CD4-positive, alpha-beta T cell treated with Interleukin-4 for 4 hours (primary cell): ENCODE data around the gene TMCO1.
"Not testable (repeated sequence)": the region's sequence is repeated elsewhere in the genome, so short reads cannot be mapped to it uniquely, and the experiment has no call there.

Source experiments
- DNase-seq: peaks from one replicate; pipeline ENCODE4 v3.0.0-alpha.2; 2020

TMCO1 gene

DNA sequence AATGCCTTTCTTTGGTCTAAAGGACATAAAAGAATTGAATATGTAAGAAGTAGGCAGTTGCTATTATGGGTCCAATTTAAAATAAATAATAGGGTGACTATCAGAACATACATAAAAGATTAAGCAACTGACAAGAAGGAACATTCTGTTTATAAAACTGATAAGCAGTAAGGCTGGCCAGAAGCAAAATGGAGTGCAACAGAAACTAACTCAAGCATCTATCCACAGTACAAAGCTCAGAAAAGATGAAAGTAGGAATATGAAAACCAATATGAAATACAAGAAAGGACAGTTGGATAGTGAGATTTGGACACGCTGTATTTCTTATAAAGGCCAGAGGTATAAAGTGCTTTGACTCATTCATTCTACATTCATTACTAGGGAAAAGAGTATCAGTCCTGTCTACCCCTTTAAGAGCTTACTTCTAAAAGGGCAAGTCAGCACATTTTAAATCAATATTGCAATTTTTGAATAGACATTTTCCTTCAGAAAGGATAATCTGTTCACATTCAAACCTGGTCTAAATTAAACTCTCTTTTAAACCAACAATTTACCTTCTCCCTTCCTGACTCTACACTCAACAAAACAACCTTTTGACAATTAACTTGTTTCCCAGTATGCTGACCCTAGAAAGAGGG, 84.7 kb downstream of the TMCO1 start:
- DNase-seq, result no peak

GRCh38 chr1:165680773-165681172, 87.9 kb downstream of the TMCO1 start:
- DNase-seq, result not testable (repeated sequence)

- no peak for DNase-seq
Observed at GRCh38 chr1:165680303-165680702, 88.4 kb downstream of the TMCO1 start.

- DNase-seq, result no peak
Observed at GRCh38 chr1:165679282-165680036, 89.2 kb downstream of the TMCO1 start.

GRCh38 chr1:165678509-165678908, 90.2 kb downstream of the TMCO1 start:
- DNase-seq, result peak; percentile 20
